ENCODE data around the gene CADPS.

CADPS gene

GRCh38 chr3:62370858-62371719, 504.1 kb downstream of the CADPS start:
- Histone ChIP-seq H3K36me3 (no peaks in the 10 kb centered on the region), H3K4me1 (peaks cover 0 to 75% (median 47%) of the 10 kb centered on the region in 4 donors), H3K4me3 (no peak overlapping the region), H3K27me3 (peaks cover 8 to 98% of the 10 kb centered on the region in 2 donors), H3K9me3 (no peaks in the 10 kb centered on the region), H3K27ac (no peak overlapping the region)
- no peak for DNase-seq
- intact Hi-C loops (cut with DNase I; ENCODE audit: low total_unique reads): no loop called here
- TF ChIP-seq CTCF (IDR thresholded peaks at IDR 0.05): no peak

- intact Hi-C loops (cut with DNase I; ENCODE audit: low total_unique reads): no loop called here
- peaks cover 0 to 75% (median 47%) of the 10 kb centered on the region in 4 donors for H3K4me1 ChIP-seq
- no peak for TF ChIP-seq CTCF (IDR thresholded peaks at IDR 0.05)
Measured at GRCh38 chr3:62370112-62370857, 504.9 kb downstream of the CADPS start.

GRCh38 chr3:62369476-62369743, 505.8 kb downstream of the CADPS start:
- intact Hi-C loops (cut with DNase I; ENCODE audit: low total_unique reads): no loop called here
- Histone ChIP-seq H3K4me3 (peak overlapping the region in 1 of 2 donors; percentile 30), H3K9me3 (no peaks in the 10 kb centered on the region), H3K4me1 (peaks cover 0 to 66% (median 44%) of the 10 kb centered on the region in 4 donors), H3K27ac (no peak overlapping the region), H3K27me3 (peaks cover 8 to 89% of the 10 kb centered on the region in 2 donors), H3K36me3 (no peaks in the 10 kb centered on the region)
- no peak for TF ChIP-seq CTCF (IDR thresholded peaks at IDR 0.05)
- DNase-seq: no peak

More at GRCh38 chr3:62370112-62370857, 504.9 kb downstream of the CADPS start:
- no peak for DNase-seq
- no peaks in the 10 kb centered on the region for H3K9me3 ChIP-seq
- no peak overlapping the region for H3K4me3 ChIP-seq
- no peak overlapping the region for H3K27ac ChIP-seq
- H3K36me3 ChIP-seq: no peaks in the 10 kb centered on the region
- H3K27me3 ChIP-seq: peaks cover 8 to 94% of the 10 kb centered on the region in 2 donors

GRCh38 chr3:62368705-62369475, 506.3 kb downstream of the CADPS start:
- intact Hi-C loops (cut with DNase I; ENCODE audit: low total_unique reads): no loop called here
- DNase-seq: no peak
- H3K4me3 ChIP-seq: peak overlapping the region in 1 of 2 donors; percentile 30
- H3K27me3 ChIP-seq: peaks cover 8 to 84% of the 10 kb centered on the region in 2 donors
- H3K27ac ChIP-seq: no peak overlapping the region
- no peak for TF ChIP-seq CTCF (IDR thresholded peaks at IDR 0.05)
- H3K36me3 ChIP-seq: no peaks in the 10 kb centered on the region
- H3K9me3 ChIP-seq: no peaks in the 10 kb centered on the region
- H3K4me1 ChIP-seq: peaks cover 0 to 61% (median 39%) of the 10 kb centered on the region in 4 donors

GRCh38 chr3:62368290-62368704, 506.9 kb downstream of the CADPS start:
- intact Hi-C loops (cut with DNase I; ENCODE audit: low total_unique reads): no loop called here
- Histone ChIP-seq H3K36me3 (no peaks in the 10 kb centered on the region), H3K4me3 (peak overlapping the region in 1 of 2 donors; percentile 30)

More at GRCh38 chr3:62368290-62368704, 506.9 kb downstream of the CADPS start:
- TF ChIP-seq CTCF (IDR thresholded peaks at IDR 0.05): no peak
- H3K27ac ChIP-seq: no peak overlapping the region
- DNase-seq: no peak
- H3K27me3 ChIP-seq: peaks cover 8 to 78% of the 10 kb centered on the region in 2 donors
- peaks cover 0 to 55% (median 33%) of the 10 kb centered on the region in 4 donors for H3K4me1 ChIP-seq
- H3K9me3 ChIP-seq: no peaks in the 10 kb centered on the region
